ENCODE results near the gene CIB4. TPM values are rescaled to one million over a fixed set of nuclear protein-coding genes. Genes with fewer than 3 reads are reported as not detected.
A peak's percentile ranks its signal among the peaks of the same experiment; 100 is the strongest.

The CIB4 gene
- total and polyA plus RNA-seq, 2 of the 13 experiments (the other 11 are each of a cell fraction or from before 2014, with no cell fraction given): not detected

DNA sequence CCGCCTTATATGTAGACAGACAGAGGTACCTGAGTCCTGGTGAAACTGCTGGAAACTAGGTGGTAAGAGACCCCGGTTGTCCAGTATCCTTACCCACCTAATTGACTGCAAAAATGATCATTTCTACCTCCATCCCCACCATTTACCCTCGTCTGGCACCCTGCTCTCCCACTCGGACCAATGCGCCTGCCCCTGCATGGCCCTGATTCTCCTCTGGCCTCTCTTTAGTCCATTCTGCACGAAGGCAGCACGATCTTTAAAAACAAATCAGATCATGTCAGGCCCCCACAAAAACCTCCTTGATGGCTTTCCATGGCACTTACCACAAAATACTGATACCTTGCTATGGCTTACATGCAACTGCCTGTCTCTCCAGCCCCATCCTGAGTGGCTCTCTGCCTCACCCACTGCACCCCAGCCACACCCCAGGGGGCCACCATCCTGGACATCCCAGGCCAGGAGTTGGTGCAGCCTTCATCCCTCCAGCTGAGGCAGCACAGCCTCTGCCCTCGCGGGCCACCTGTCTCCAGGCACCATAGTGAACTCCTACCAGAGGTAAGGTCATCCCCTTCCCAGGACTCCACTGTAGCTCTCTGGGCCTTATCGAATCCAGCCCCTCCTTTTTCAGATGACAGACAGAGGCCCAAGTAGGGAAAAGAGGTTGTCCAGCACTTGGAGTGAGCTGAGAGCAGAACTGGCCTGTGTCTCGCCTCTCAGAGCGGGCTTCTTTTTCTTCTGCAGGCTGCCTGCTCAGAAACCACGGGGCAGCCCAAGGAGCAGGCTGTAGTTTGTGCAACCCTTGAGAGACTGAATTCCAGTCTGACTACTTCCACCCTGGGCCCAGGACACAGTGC, 12.3 kb upstream of the CIB4 start:
- WGBS (ENCODE audit: low lambda C conversion rate): 25% methylated on average over 13 of the region's 13 CpGs
- ATAC-seq (peak; percentile 31; the same call in 2 of the 3 replicates), FAIRE-seq (no peak), DNase-seq (ENCODE audit: low spot score) (no peak)
- TF ChIP-seq FOSL2 (CRISPR knock-in tag; IDR thresholded peaks at IDR 0.05) (no peak), ZSCAN12 (CRISPR knock-in tag; IDR thresholded peaks at IDR 0.05) (no peak), MXI1 (IDR thresholded peaks at IDR 0.05; ENCODE audit: borderline replicate concordance, low read depth, low read length) (no peak), ZNF432 (CRISPR knock-in tag; IDR thresholded peaks at IDR 0.05; ENCODE audit: borderline replicate concordance) (no peak), CAMTA2 (CRISPR knock-in tag; IDR thresholded peaks at IDR 0.05; ENCODE audit: borderline replicate concordance) (no peak), NR1H2 (CRISPR knock-in tag; IDR thresholded peaks at IDR 0.05; ENCODE audit: borderline replicate concordance, low read depth) (no peak), KLF6 (CRISPR knock-in tag; IDR thresholded peaks at IDR 0.05) (no peak), GABPA (IDR thresholded peaks at IDR 0.05; ENCODE audit: low read depth, low read length) (no peak), GABPA (CRISPR knock-in tag; IDR thresholded peaks at IDR 0.05; ENCODE audit: low read depth) (no peak), ZNF747 (CRISPR knock-in tag; IDR thresholded peaks at IDR 0.05; ENCODE audit: borderline replicate concordance) (no peak), HNRNPH1 (optimal IDR thresholded peaks at IDR 0.05; ENCODE audit: low read depth, low read length) (no peak)
- TF ChIP-seq, protein P1, sequence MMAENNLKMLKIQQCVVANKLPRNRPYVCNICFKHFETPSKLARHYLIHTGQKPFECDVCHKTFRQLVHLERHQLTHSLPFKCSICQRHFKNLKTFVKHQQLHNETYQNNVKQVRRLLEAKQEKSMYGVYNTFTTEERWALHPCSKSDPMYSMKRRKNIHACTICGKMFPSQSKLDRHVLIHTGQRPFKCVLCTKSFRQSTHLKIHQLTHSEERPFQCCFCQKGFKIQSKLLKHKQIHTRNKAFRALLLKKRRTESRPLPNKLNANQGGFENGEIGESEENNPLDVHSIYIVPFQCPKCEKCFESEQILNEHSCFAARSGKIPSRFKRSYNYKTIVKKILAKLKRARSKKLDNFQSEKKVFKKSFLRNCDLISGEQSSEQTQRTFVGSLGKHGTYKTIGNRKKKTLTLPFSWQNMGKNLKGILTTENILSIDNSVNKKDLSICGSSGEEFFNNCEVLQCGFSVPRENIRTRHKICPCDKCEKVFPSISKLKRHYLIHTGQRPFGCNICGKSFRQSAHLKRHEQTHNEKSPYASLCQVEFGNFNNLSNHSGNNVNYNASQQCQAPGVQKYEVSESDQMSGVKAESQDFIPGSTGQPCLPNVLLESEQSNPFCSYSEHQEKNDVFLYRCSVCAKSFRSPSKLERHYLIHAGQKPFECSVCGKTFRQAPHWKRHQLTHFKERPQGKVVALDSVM (CRISPR knock-in tag; IDR thresholded peaks at IDR 0.05): no peak
- TF ChIP-seq, protein P2, sequence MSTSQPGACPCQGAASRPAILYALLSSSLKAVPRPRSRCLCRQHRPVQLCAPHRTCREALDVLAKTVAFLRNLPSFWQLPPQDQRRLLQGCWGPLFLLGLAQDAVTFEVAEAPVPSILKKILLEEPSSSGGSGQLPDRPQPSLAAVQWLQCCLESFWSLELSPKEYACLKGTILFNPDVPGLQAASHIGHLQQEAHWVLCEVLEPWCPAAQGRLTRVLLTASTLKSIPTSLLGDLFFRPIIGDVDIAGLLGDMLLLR (CRISPR knock-in tag; IDR thresholded peaks at IDR 0.05): no peak
- TF ChIP-seq, protein P3, sequence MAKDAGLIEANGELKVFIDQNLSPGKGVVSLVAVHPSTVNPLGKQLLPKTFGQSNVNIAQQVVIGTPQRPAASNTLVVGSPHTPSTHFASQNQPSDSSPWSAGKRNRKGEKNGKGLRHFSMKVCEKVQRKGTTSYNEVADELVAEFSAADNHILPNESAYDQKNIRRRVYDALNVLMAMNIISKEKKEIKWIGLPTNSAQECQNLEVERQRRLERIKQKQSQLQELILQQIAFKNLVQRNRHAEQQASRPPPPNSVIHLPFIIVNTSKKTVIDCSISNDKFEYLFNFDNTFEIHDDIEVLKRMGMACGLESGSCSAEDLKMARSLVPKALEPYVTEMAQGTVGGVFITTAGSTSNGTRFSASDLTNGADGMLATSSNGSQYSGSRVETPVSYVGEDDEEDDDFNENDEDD (CRISPR knock-in tag; IDR thresholded peaks at IDR 0.05; ENCODE audit: borderline replicate concordance): no peak
- no TSS peak for BruUV-seq (replicated peaks)
- ChIA-PET CTCF (ENCODE audit: low intra/inter-chr PET ratio, low total read pairs) (no interaction called here), POLR2A (no interaction called here)
- H3K9ac ChIP-seq (ENCODE audit: insufficient read depth, low read depth, low read length): no peak overlapping the region
- H3K4me1 ChIP-seq (ENCODE audit: insufficient read depth, low read length): no peaks in the 10 kb centered on the region
- no peaks in the 10 kb centered on the region for H4K20me1 ChIP-seq (ENCODE audit: insufficient read depth, low read length)
- H3K36me3 ChIP-seq (replicated peaks in 1 of 2; ENCODE audit: control insufficient read depth in 1 of 2, insufficient read depth in 2 of 2, low read length in 2 of 2): no peaks in the 10 kb centered on the region
- H3K4me2 ChIP-seq (ENCODE audit: low read depth, low read length): no peak overlapping the region
- in situ Hi-C loops (cut with HindIII; ENCODE audit: extremely low pct_ligation_motif_present, low pct_unique_long_range_greater_than_20kb): no loop called here
- intact Hi-C loops (cut with micrococcal nuclease; ENCODE audit: unreplicated experiment): no loop called here
- no peak overlapping the region for H3K27ac ChIP-seq (ENCODE audit: extremely low read length, insufficient read depth, low read length)
- H3K79me2 ChIP-seq (ENCODE audit: insufficient read depth, low read length): no peaks in the 10 kb centered on the region
- peaks cover 4 to 61% of the 10 kb centered on the region in 2 experiments; a peak in 4 of 5 replicates for H3K27me3 ChIP-seq (ENCODE audit: control insufficient read depth in 1 of 2, insufficient read depth in 2 of 2, low read length in 2 of 2)
- no peaks in the 10 kb centered on the region for H3K9me3 ChIP-seq (ENCODE audit: low read length)
- no peak overlapping the region for H3K4me3 ChIP-seq (replicated peaks in 1 of 3; ENCODE audit: insufficient read depth in 1 of 3, low read depth in 2 of 3, low read length in 3 of 3)
- no peak overlapping the region for H2AFZ ChIP-seq (ENCODE audit: low read length)

Data from HepG2 (cell line).